K562 (cell line): ENCODE measurements around the gene NMRK2. TPM values are rescaled to one million over a fixed set of nuclear protein-coding genes. Genes with fewer than 3 reads are reported as not detected.
A peak's percentile ranks its signal among the peaks of the same experiment; 100 is the strongest.

Source experiments
- AFF4 ChIP-seq: sonication (generic); formaldehyde crosslinking; IDR thresholded peaks from 2 replicates; pipeline ENCODE4 v1.8.0; 2023; ENCODE audit warnings: mild to moderate bottlenecking, missing genetic modification reagents
- ETV1 ChIP-seq: fragments of 450-650 bp; conservative IDR thresholded peaks from 2 replicates; pipeline ENCODE4 v1.6.1; 2016; ENCODE audit warnings: missing genetic modification characterization, control low read depth, low read depth, missing compliant biosample characterization
- HBP1 ChIP-seq: fragments of 450-650 bp; formaldehyde crosslinking; IDR thresholded peaks from 2 replicates; pipeline ENCODE4 v1.4.0; 2022; ENCODE audit warnings: missing genetic modification characterization
- HES1 ChIP-seq: fragments of 450-650 bp; IDR thresholded peaks from 2 replicates; pipeline ENCODE4 v1.6.1; 2016; ENCODE audit warnings: low read depth, mild to moderate bottlenecking, moderate library complexity
- MYC ChIP-seq, 2 experiments: fragments of 250-450 bp in 1 of 2; sonication (Bioruptor Pico) in 1 of 2; IDR thresholded peaks; 2 replicates each; pipeline versions ENCODE4 v1.5.1 to v1.6.1; 2012 to 2021; ENCODE audit warnings: low read depth in 2 of 2, borderline replicate concordance in 1 of 2, improper control_type of control experiment in 1 of 2, low read length in 1 of 2, mild to moderate bottlenecking in 1 of 2, moderate library complexity in 1 of 2
- PKNOX1 ChIP-seq: fragments of 450-650 bp; IDR thresholded peaks from 2 replicates; pipeline ENCODE4 v1.6.1; 2016
- TSHZ1 ChIP-seq: fragments of 250-450 bp; sonication (Bioruptor Pico); IDR thresholded peaks from 2 replicates; pipeline ENCODE4 v1.4.0; 2020; ENCODE audit warnings: mild to moderate bottlenecking, moderate library complexity
- XRCC4 ChIP-seq: IDR thresholded peaks from one replicate; pipeline ENCODE4 v1.6.1; 2011; ENCODE audit not compliant: insufficient read depth, insufficient read length; ENCODE audit errors: extremely low read depth
- ZNF311 ChIP-seq: fragments of 250-450 bp; sonication (Bioruptor Pico); IDR thresholded peaks from 2 replicates; pipeline ENCODE4 v1.4.0; 2020; ENCODE audit warnings: mild to moderate bottlenecking, moderate library complexity
- polyA plus RNA-seq, 8 experiments: library from polyadenylated mRNA; depleted of rRNA in 4 of 8; stranded (reverse) in 5 of 8; unstranded in 3 of 8; fragments of >200 nt; fragmentation: Nextera tagmentation in 2 of 8; fragmentation: Illumina TruSeq in 1 of 8; extraction: Ambion mirVana in 2 of 8; extraction: Trizol in 1 of 8; gene quantifications; 2 replicates each; pipeline versions ENCODE4 v1.2.1 to v1.2.3, GENCODE V29; 2011 to 2014; ENCODE audit warnings: inconsistent platforms in 1 of 8, missing spikeins in 1 of 8
- total RNA-seq, 7 experiments: library from RNA; depleted of rRNA in 6 of 7; stranded (reverse); fragments of >200 nt in 6 of 7; fragmentation: Illumina TruSeq in 2 of 7; extraction: Trizol in 2 of 7; gene quantifications; 2 replicates each; pipeline versions ENCODE4 v1.2.1 to v1.2.3, GENCODE V29; 2011 to 2021; ENCODE audit warnings: low replicate concordance in 1 of 7
- TF ChIP-seq, protein P1 (sequence below): sonication (generic); formaldehyde crosslinking; IDR thresholded peaks from 2 replicates; pipeline ENCODE4 v1.8.0; 2022; ENCODE audit warnings: mild to moderate bottlenecking, missing genetic modification reagents

Gene NMRK2
- total and polyA plus RNA-seq, 9 of the 15 experiments (the other 6 are each of a cell fraction or from before 2014, with no cell fraction given), result not detected

DNA sequence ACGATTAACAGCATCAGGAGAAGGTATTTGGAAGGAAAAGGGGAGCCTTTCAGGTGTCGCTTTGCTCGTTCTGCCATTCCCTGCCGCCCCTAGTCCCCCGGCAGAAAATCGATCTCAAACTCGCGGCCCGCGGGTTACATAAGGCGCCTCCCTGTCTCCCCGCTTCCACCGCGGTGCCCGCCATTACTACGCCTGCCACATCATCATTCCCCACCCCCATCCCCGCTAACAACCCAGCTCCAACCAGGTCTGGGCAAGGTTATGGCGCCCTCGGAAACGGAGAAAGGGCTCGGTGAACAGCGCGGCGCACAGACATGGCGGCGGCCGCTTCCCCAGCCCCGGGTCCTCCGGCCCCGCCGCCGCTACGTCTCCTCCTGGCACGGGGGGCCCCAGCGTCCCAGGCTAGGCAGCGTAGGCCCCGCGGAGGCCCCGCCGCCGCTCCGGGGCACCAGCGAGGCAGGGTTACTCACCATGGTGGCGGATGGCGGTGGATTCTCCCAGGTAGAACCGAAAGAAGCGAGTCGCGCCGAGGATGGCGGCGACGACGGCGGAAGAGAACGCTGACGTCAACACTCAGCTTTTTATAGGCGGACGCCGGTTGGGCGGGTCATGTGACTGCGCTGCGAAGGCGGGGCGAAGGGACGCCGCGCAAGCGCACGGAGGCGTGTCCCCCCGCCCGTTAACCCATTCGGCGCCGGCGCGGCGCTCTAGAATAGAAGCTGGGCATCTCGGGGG lies 52.2 kb downstream of the NMRK2 start, which contains the start of gene EEF2 (continued):
- TF ChIP-seq, protein P1, sequence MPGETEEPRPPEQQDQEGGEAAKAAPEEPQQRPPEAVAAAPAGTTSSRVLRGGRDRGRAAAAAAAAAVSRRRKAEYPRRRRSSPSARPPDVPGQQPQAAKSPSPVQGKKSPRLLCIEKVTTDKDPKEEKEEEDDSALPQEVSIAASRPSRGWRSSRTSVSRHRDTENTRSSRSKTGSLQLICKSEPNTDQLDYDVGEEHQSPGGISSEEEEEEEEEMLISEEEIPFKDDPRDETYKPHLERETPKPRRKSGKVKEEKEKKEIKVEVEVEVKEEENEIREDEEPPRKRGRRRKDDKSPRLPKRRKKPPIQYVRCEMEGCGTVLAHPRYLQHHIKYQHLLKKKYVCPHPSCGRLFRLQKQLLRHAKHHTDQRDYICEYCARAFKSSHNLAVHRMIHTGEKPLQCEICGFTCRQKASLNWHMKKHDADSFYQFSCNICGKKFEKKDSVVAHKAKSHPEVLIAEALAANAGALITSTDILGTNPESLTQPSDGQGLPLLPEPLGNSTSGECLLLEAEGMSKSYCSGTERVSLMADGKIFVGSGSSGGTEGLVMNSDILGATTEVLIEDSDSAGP (CRISPR knock-in tag), result no peak
- 0 out of 2 replicates have a peak, but pooled peaks have one; percentile 14 for TF ChIP-seq HBP1 (CRISPR knock-in tag)
- peak; percentile 99 for TF ChIP-seq AFF4 (CRISPR knock-in tag)
- TF ChIP-seq TSHZ1 (CRISPR knock-in tag), result no peak
- no peak for TF ChIP-seq XRCC4
- no peak for TF ChIP-seq PKNOX1
- TF ChIP-seq ETV1, result peak; percentile 57
- TF ChIP-seq ZNF311 (CRISPR knock-in tag), result no peak
- no peak for TF ChIP-seq HES1
- TF ChIP-seq MYC (IDR thresholded peaks at IDR 0.05; ENCODE audit: low read depth, low read length), result peak; percentile 97
- no peak for TF ChIP-seq MYC (CRISPR knock-in tag; IDR thresholded peaks at IDR 0.05; ENCODE audit: borderline replicate concordance, low read depth)
